NT2/D1 (cell line): Measurements from ENCODE around the gene RTN4.

Experiments used
- SUZ12 ChIP-seq: IDR thresholded peaks from 2 replicates; pipeline ENCODE4 v1.6.1; 2011; ENCODE audit not compliant: insufficient read length, insufficient read depth; ENCODE audit errors: extremely low read depth
- YY1 ChIP-seq: IDR thresholded peaks from 2 replicates; pipeline ENCODE4 v1.6.1; 2011; ENCODE audit not compliant: insufficient read length, insufficient read depth

DNA sequence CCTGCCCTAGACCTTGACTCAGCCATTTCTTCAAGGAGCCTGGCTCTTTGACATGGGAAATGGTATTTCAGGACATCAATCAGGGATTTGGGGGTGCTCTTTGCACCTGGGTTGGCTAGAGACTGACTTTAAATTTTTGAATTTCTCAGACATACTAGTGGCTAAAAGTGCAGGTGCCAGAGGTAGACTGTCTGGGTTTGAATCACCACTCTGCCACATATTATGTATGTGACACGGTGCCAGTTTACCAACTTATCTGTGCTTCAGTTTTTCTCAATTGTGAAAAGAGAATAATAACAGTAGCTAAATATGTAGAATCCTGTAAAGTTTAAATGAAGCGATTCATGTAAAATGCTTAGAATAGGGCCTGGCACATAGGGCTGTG, 49.2 kb upstream of the RTN4 start:
- TF ChIP-seq SUZ12 (no peak), YY1 (no peak)
